ENCODE measurements around the gene LELP1. TPM values are rescaled to one million over a fixed set of nuclear protein-coding genes. Genes with fewer than 3 reads are reported as not detected.

LELP1 gene
- total and polyA plus RNA-seq, 2 of the 8 experiments (the other 6 are each of a cell fraction or from before 2014, with no cell fraction given) = not detected

- TF ChIP-seq RNF2 (IDR thresholded peaks at IDR 0.05; ENCODE audit: borderline replicate concordance, low read depth, low read length, missing control alignments, poor library complexity, severe bottlenecking) (no peak), RXRA (IDR thresholded peaks at IDR 0.05; ENCODE audit: insufficient read depth, low read depth, low read length) (no peak), SIN3A (conservative IDR thresholded peaks at IDR 0.05 in 1 of 2, IDR thresholded peaks at IDR 0.05 in 1 of 2; ENCODE audit: low read depth in 1 of 2, low read length in 2 of 2) (no peak), USF2 (IDR thresholded peaks at IDR 0.05; ENCODE audit: low read length) (no peak), CEBPB (IDR thresholded peaks at IDR 0.05; ENCODE audit: low read depth, low read length) (no peak)
Measured at GRCh38 chr1:153246018-153246417, 42.8 kb downstream of the LELP1 start (continued).

All from H1 (cell line).